ENCODE measurements around the gene RALGAPA1.
"Not testable (repeated sequence)": the region's sequence is repeated elsewhere in the genome, so short reads cannot be mapped to it uniquely, and the experiment has no call there.

Gene RALGAPA1

DNA sequence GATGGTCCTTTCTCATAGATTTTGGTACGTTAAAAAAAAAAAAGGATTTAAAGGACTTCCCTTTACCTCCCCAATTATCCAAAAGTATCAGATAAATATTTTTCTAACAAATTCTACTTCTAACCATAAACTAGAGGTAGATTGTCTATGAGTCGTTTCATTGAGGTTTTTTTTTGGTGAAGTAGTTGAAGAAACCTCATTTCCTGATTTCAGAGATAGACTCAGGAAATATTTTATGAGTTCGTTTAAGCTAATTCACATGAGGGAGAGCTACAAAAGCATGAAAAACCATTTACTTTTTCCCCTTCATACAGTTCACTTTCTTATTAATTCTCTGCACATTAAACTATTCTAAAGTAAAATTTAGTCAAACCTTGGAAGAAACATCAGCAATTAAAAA, 112.5 kb downstream of the RALGAPA1 start:
- DNase-seq: no peak

DNA sequence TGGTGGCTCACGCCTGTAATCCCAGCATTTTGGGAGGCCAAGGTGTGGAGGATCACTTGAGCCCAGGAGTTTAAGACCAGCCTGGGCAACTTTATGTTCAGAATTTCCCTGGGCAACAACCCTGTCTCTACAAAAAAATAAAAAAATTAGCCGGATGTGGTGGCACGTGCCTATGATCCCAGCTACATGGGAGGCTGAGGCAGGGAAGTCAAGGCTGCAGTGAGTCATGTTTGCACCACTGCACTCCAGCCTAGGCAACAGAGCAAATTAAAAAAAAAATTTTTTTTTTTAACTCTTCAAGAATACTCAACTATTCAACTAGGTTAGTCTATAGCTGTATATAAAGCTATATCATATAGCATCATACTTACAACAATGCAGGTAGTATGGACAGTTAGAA, 113.0 kb downstream of the RALGAPA1 start:
- no peak for DNase-seq

DNA sequence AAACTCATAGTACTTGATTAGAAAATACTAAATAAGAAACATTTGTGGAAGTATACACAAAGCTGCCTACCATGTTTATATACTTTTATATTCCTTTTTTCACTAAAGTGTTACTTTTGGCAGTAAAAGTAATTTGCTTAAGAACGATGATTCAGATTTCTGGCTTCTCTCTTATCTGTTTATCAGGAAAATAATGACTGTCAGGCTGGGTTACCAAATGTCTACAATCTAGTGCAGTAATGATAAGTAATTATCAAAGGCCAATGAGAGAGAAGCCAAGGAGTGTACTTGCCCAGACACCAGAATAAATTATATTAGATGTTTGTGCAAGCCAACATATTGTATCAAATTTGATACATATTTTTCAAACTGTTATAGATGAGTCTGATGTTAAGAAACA, 113.4 kb downstream of the RALGAPA1 start:
- DNase-seq: no peak

DNA sequence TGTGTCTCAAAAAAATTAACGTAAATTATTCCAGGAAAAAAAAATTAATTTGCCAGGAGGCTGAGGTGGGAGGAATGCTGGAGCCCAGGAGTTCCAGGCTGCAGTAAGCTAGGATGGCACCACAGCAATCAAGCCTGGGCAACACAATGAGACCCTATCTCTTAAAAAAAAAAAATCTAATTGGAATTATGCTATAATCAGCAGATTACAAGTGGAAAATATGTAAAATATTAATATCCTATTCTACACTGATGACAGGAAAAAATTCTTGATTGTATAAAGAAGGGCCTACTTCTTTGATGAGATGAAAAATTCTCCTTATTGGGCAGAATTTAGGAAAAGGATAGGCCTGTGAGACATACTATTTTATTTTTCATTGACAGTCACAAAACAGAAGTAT, 114.0 kb downstream of the RALGAPA1 start:
- DNase-seq: no peak

DNA sequence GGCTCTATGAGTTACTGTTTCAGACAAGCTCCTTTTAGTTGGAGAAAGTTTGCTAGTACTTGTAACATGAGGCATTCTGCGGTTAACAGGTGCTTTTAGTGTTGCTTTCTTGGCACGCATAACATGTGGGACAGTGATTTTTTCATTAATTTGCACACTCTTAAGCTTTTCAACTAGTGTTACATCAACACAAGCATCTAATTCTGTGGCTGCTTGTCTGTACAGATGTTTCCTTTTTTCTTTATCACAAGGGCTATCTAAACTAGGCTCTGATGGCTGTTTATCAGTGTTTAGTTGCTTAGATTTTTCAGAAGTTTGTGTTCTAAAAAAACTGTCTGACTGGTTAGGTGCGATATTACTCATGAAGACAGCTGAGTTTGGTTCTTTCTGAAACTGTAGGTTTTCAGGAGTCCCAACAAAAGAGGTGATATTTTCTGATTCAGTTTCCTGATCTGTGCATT, 120.1 kb downstream of the RALGAPA1 start:
- no peak for DNase-seq

DNA sequence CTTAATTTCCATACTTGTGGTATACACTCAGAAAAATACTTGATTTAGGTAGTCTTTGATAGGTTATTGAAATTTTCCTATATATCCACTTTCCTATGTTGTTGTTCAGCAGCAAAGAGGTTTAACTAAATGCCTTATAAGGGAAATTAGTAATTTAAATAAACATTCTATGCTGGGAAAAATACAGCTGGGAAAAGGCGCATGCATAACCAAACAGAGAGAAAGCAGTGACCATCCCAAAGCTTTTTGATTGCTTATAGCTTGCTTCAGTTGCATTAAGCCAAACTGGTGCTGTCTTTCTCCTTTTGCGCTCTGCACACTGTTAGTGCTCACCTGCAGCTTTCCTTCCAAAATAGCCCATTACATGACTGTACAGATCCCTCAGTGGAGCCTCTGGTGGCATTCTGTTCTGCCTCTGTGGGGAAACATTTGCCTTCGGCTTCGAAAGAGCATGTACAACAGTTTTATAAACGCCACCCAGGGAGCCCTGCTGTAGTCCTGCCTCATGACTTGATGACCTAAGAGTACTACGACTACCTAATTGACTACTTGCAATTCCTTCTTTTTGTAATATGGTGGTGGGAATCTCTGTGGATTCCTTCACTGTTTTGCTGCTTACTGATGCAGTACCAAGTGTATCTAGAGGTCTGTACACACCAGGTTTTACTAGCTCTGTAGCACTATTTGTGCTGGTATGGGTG, 120.8 kb downstream of the RALGAPA1 start:
- DNase-seq: no peak

DNA sequence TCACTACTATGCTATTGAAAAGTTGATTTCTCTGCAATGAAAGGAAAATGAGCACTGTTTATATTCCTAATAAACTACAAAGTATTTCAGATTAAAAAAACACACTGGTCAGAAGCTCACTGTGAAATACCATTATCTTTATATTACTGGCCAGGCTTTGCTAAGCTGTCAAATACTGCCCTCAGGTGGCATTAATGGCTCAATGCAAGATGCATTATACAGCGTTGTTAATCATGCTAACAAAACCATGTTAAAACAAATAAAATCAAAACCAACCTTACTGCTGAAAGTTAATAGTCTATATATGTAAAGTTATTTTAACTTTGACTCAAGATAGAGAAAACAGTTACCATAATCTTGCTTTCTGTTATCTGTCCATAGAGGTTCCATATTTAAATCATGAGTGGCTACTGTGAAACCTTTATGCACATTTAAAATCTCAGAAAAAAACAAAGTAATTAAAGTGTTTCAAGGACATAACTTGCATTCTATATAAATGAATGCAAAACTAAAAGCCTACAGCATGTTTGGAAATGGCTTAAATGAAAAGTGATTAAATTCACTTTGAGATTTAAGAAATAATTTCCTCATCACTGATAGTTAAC, 121.7 kb downstream of the RALGAPA1 start:
- peak; percentile 47 for DNase-seq

DNA sequence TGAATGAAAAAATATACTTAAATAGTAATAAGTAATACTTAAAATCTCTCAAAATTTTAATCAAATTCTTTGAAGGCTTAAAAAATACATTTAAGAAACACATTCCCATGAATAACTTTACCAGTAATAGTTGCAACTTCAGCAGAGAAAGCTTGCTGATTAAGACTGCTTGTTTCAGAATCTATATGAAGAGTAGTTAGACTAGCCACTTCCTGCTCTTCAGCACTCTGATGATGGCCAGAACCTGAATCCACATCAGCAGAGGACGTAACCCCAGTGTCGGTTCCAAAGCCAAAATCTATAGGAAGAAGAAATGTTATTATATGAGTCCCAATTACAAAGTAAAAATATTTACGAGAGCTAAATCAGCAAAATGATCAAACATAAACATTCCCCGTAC, 125.4 kb downstream of the RALGAPA1 start:
- not testable (repeated sequence) for DNase-seq

DNA sequence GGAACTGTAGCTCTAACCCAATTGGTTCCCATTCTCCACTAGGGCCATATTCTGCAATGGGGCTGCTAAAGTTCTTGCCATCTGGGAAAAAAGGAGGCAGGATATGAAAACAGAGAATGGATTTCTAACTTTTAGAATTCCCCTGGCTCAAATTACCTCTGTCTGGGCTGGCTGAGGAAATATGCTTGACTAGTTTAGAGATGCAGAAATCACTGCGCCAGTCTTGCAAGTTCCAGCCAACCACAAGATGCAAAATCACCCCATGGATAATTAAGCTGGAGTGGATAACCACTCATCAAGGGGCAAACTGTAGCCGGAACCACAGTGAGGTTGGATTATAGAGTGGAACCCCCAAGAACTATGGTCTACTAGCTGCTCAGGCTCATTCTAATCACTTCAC, 126.3 kb downstream of the RALGAPA1 start:
- no peak for DNase-seq

DNA sequence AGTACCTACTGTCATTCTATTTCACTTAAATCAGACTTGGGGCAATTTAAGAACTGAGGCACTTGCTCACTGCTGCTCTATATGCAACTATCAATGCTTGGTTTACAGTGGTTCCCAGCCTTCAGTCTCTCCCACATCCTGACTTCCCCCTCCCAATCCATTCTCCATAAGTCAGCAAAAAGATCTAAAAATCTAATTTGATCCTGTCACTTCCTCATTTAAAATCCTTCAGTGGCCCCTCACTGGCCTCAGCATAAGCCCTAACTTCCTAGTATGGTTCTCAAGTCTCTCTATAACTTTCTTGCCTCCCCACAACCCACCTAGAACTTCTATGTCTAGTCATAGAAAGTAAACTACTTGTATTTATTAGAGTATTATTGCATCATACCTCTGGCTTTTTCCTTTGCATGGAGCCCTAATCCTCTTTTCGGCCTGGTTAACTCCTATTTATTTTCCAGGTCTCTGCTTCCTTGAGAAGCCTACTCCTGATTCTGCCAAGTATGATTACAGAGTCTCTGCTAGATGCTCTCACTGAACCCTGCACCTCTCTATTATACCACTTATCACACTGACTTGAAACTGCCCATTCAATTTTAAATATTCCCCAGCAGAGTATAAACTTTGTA, 130.6 kb downstream of the RALGAPA1 start:
- no peak for DNase-seq

DNA sequence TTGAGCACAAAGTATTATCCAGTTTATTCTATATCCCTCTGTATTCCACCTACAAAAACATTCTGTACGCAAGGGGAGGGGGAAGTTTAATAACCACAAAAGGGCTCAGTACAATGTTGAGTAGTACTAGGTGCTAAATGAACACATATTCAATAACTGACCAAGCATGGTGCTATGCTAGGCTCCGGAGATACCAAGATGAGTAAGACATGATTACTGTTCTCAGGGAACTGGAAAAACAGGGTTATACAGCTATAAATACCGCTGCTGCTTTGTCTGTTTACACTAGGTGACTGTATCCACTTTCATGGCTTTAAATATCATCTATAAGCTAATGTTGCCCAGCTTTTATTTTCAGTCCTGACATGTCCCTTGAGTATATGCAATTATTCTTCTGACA, 139.3 kb downstream of the RALGAPA1 start:
- DNase-seq: peak; percentile 9

DNA sequence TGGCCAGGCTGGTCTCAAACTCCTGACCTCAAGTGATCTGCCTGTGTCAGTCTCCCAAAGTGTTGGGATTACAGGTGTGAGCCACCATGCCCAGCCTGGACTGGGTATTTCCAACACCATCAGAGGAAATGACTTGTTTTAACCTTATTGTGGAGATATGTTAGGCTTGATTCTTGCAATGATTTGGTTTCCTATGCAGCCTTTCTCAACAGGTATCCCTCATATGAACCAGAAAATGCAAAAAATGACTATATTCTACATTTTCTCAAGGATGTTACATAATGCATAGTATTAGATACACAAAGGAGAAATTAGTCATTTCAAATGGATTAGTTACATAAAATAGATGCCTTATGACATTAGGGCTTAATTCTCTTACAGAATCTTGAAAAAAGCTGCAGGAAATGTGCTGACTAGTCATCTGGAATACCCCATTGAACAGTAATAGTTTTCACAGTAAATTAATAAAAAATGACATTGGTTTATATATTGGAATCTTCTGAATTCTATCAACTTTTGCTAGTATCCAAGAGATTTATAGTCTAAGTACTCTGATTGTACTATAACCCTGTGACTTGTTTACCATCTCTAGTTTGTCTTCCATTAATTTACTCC, 142.6 kb downstream of the RALGAPA1 start:
- no peak for DNase-seq

DNA sequence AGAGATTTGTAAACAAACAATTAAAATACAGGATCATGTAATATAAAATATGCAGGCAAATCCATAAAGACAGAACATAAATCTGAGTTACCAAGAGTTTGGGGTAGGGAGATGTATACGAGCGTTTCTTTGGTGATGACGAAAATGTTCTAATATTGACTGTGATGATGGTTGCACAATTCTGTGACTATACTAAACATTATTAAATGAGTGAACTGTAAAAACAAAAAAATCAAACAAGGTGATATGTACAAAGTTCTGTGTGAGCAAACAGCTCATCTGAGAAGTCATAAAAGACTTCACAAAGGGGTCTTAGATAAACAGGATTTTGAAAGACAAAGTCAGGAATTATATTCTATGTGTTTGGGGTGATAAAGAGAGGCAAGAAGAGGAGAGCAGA, 147.2 kb downstream of the RALGAPA1 start:
- no peak for DNase-seq

DNA sequence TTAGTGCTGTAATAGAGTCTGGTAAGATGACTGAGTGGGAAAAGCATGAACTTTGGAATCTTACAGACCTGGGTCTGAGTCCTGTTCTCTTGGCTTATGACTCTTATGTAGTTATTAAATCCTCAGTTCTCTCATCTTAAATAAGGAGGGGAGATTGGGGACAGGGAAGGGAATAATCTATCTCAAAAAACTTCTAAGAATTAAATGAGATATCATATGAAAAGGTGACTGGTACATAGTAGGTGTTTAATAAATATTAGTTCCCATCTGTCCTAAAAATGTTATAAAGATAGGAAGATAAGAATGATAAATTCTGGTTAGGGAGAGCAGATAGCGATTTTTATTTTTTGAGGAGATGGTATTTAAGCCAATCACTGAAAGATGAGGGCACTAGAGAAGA, 156.1 kb downstream of the RALGAPA1 start:
- DNase-seq: no peak

DNA sequence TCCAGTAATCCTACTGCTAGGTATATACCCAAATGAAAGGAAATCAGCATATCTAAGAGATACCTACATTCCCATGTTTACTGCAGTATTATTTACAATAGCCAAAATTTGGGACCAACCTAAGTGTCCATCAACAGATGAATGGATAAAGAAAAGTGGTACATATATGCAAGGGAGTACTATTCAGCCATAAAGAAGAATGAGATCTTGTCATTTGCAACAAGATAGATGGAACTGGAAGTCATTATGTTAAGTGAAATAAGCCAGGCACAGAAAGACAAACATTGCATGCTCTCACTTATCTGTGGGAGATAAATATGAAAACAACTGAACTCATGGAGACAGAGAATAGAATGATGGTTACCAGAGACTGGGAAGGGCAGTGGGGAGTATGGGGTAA, 165.6 kb downstream of the RALGAPA1 start:
- DNase-seq: no peak

DNA sequence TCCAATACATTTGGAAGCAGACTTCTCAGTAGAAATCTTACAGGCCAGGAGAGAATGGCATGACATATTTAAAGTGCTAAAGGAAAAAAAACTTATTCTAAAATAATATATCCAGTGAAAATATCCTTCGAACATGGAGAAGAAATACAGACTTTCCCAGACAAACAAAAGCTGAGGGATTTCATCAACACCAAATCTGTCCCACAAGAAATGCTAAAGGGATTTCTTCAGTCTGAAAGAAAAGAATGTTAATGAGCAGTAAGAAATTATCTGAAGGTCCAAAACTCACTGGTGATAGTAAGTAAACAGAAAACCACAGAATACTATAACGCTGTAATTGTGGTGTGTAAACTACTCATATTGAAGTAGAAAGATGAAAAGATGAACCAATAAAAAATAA, 171.2 kb downstream of the RALGAPA1 start:
- DNase-seq: no peak

DNA sequence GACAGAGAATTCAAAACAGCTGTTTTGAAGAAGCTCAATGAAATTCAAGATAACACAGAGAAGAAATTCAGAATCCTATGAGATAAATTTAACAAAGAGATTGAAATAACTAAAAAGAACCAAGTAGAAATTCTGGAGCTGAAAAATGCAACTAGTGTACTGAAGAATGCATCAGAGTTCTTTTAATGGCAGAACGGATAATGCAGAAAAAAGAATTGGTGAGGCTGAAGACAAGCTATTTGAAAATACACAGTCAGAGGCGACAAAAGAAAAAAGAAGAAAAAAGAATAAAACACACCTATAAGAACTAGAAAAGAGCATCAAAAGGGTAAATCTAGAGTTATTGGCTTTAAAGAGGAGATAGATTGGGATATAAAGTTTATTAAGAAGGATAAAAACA, 171.8 kb downstream of the RALGAPA1 start:
- DNase-seq: no peak

DNA sequence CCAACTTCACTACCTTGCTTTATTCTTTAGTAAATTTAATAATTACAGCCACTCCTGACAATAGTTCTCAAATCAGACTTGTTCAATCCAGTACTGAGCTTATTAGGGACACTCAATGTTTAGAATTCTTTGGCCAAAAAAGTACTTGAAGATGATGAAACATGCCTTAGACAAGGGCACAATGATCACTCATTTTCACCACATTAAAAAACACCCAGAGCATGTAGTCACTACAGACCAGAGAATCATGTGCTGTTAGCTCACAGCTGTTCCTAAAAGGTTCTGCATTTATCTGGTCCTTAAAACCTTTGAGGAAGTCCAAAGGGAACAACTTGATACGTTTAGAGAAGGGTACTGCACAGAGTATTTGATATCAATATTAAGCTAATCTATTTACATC, 176.4 kb downstream of the RALGAPA1 start:
- peak; percentile 12 for DNase-seq

DNA sequence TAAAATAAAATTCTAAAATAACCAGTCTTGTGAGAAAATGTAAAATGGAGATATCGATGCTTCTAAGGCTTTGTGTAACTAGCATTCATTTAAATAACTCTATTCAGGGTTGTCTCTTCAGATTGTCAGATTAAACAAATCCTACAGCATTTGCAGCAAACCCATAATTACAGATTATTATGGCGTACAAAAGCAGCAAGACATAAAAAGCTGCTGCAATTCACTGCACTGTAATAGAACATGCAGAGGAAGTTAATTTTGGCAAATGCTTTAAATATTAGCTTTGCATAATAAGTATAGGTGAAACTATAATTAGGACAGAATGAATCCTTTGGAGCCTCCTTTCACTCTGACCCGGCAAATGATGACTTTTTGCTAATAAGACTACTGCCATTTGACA, 176.8 kb downstream of the RALGAPA1 start:
- no peak for DNase-seq

DNA sequence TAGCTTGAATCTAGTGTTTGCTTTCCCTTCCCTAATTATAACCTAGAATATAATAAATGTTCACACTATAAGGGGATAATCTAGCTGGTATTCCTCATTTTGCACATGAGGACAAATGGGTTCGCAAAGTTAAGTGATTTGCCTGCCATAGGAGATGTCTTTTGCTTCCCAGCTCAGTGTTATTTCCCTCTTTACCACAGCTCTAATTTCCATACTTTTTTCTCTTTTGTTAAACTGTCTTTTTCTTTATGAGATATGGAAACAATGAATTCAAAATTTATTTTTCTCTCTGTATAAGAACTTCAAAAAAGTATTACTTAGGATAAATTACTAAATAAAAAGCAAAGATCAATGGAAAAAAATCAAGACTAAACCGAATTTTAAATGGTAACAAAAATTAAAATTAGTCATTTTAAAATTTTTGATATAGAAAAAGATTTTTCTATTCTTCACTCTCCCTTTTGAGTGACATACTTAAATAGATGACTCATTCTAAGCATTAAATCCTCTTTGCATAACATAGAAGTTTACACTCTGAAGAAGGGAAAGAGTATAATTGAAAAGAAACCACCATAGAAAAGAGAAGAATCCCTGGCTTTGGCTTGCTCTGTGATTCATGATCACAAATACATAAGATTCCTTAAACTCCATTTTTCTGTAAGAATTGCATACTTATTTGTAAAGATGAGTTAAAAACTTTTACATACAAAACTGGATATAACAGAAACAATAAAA, 177.9 kb downstream of the RALGAPA1 start:
- peak; percentile 16 for DNase-seq

DNA sequence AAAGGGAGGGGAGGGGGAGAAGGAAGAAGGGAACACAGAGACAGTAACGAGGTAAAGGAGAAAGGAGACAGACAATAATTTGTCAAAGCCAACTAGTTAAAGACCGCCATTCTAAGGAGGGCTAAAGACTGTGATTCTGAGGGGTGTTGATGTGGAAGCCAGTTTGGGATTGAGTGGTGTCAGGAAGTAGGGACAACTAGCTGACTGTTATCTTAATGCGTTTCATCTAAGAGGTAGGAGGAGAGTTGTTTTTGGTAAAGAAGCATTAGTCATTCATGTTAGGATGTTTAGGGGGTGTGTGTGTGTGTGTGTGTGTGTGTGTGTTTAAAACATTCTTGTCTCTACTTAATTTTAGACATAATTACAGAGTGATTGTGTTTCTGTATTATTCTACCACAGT, 180.1 kb downstream of the RALGAPA1 start:
- DNase-seq: no peak

DNA sequence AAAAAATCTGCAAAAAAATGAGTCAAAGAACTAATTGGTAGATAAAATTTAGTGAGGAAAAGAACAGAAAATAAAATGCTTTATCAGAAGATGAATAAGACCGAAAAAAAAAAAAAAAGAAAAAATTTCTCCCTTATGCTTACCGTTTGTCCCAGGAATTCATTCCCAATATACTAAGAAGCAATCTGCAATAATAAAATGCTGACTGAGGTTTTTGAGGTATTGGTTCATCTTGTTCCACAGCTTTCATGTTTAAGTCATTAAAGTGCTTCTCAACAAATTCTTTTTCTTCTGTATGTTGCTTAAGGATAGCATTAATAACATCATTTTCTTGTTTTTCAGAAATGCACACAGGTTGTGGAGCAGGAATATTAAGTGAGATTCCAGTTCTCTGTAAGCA, 182.1 kb downstream of the RALGAPA1 start:
- not testable (repeated sequence) for DNase-seq

DNA sequence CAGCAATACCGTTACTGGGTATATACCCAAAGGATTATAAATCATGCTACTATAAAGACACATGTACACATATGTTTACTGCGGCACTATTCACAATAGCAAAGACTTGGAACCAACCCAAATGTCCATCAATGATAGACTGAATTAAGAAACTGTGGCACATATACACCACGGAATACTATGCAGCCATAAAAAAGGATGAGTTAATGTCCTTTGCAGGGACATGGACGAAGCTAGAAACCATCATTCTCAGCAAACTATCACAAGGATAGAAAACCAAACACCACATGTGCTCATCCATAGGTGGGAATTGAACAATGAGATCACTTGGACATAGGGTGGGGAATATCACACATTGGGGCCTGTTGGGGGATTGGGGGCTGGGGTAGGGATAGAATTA, 187.1 kb downstream of the RALGAPA1 start:
- not testable (repeated sequence) for DNase-seq

All from fibroblast of skin of abdomen (primary cell).